Mesendoderm (in vitro differentiated cells): ENCODE measurements around the gene ZIC5.

ENCODE experiments used
- DNase-seq: peaks from one replicate; pipeline ENCODE4 v3.0.0; 2013
- H2AK5ac ChIP-seq: 2 replicates; pipeline ENCODE4 v1.6.1; 2013; ENCODE audit warnings: low read length, inconsistent platforms
- H2BK120ac ChIP-seq: 2 replicates; pipeline ENCODE4 v1.6.1; 2013; ENCODE audit warnings: low read depth, mild to moderate bottlenecking, low read length, moderate library complexity, mixed read lengths
- H2BK15ac ChIP-seq: replicated peaks from 2 replicates; pipeline ENCODE4 v1.6.1; 2013; ENCODE audit warnings: low read depth, mild to moderate bottlenecking, moderate library complexity
- H2BK5ac ChIP-seq: 2 replicates; pipeline ENCODE4 v1.6.1; 2013; ENCODE audit warnings: low read length, inconsistent platforms
- H3K18ac ChIP-seq: 2 replicates; pipeline ENCODE4 v1.6.1; 2013; ENCODE audit warnings: mild to moderate bottlenecking, low read length, mixed read lengths
- H3K23ac ChIP-seq: one replicate; pipeline ENCODE4 v1.6.1; 2013; ENCODE audit warnings: low read length
- H3K27ac ChIP-seq: 2 replicates; pipeline ENCODE4 v1.5.1; 2013; ENCODE audit warnings: low read depth, mild to moderate bottlenecking, inconsistent platforms, low read length, moderate library complexity
- H3K27me3 ChIP-seq: 2 replicates; pipeline ENCODE4 v1.6.1; 2013; ENCODE audit warnings: low read length, control low read depth, mild to moderate bottlenecking, inconsistent platforms; ENCODE audit not compliant: insufficient read depth, poor library complexity
- H3K36me3 ChIP-seq: 2 replicates; pipeline ENCODE4 v1.6.1; 2013; ENCODE audit warnings: low read length, inconsistent platforms; ENCODE audit not compliant: control insufficient read depth, insufficient read depth
- H3K4ac ChIP-seq: one replicate; pipeline ENCODE4 v1.6.1; 2013; ENCODE audit warnings: low read depth, mild to moderate bottlenecking, low read length, moderate library complexity
- H3K4me1 ChIP-seq: 2 replicates; pipeline ENCODE4 v1.6.1; 2013; ENCODE audit warnings: low read depth, low read length, inconsistent platforms; ENCODE audit not compliant: control insufficient read depth
- H3K4me2 ChIP-seq: 2 replicates; pipeline ENCODE4 v1.6.1; 2013; ENCODE audit warnings: low read length
- H3K4me3 ChIP-seq: 2 replicates; pipeline ENCODE4 v1.5.1; 2013; ENCODE audit warnings: mild to moderate bottlenecking, low read length
- H3K56ac ChIP-seq: one replicate; pipeline ENCODE4 v1.6.1; 2013; ENCODE audit warnings: low read length
- H3K79me1 ChIP-seq: 2 replicates; pipeline ENCODE4 v1.6.1; 2013; ENCODE audit warnings: low read length, inconsistent platforms
- H3K79me2 ChIP-seq: 2 replicates; pipeline ENCODE4 v1.6.1; 2013; ENCODE audit warnings: mild to moderate bottlenecking, low read length; ENCODE audit not compliant: control insufficient read depth, insufficient read depth
- H3K9ac ChIP-seq: 2 replicates; pipeline ENCODE4 v1.6.1; 2013; ENCODE audit warnings: low read length, inconsistent platforms
- H4K5ac ChIP-seq: one replicate; pipeline ENCODE4 v1.6.1; 2013; ENCODE audit warnings: low read length
- H4K8ac ChIP-seq: one replicate; pipeline ENCODE4 v1.6.1; 2013; ENCODE audit warnings: low read depth, mild to moderate bottlenecking, control low read depth, low read length, moderate library complexity
- WGBS: extraction: QIAGEN DNeasy Blood & Tissue Kit; methylation state at CpG from one replicate; pipeline ENCODE4 v1.1.7; 2013; ENCODE audit warnings: low lambda C conversion rate, missing lambda C conversion rate; ENCODE audit not compliant: insufficient coverage; ENCODE audit errors: extremely low coverage; 5-methylcytosine and 5-hydroxymethylcytosine counted together

The ZIC5 gene

DNA sequence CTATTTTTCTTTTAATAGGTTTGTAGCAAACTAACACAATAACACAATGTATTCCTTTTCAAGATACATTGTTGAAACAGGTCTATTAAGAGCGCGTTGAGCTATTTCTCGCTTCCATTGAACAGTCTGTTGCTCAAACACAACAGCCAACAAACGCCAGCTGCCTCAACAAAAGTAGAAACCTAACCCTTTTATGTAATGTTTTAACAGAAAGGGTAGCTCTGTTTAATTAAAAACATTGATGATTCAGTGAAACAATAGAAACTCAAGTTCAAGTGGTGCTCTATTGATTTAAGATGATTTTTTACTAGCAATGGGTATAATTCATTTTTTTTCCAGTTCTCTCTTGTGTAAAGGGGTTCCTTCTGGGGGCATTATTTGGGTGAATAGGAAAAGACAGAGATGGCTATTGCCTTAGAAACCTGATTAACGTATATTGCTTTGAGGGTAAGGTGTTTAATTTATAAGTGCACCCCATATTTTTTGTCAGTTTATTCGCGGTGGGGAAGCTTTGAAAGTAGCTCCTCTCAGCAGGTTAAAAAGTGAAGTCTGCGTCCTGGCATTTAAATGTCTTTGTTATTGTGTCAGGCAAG lies 24.9 kb upstream of the ZIC5 start:
- Histone ChIP-seq H3K18ac (peak overlapping the region; percentile 86), H2BK5ac (no peak overlapping the region), H3K4me3 (no peak overlapping the region), H3K56ac (peak overlapping the region; percentile 57), H2BK15ac (no peak overlapping the region), H3K23ac (no peak overlapping the region), H3K79me1 (no peaks in the 10 kb centered on the region), H3K4ac (peak overlapping the region; percentile 26), H3K36me3 (no peaks in the 10 kb centered on the region), H3K4me2 (peak overlapping the region; percentile 49), H2BK120ac (no peak overlapping the region), H3K27me3 (no peaks in the 10 kb centered on the region), H3K27ac (no peak overlapping the region), H4K5ac (no peak overlapping the region), H3K9ac (peak overlapping the region; percentile 65), H4K8ac (no peak overlapping the region), H3K4me1 (peaks cover 7% of the 10 kb centered on the region), H2AK5ac (no peak overlapping the region), H3K79me2 (no peaks in the 10 kb centered on the region)
- no CpG with 5 or more reads among the region's 8 CpGs for WGBS
- no peak for DNase-seq

DNA sequence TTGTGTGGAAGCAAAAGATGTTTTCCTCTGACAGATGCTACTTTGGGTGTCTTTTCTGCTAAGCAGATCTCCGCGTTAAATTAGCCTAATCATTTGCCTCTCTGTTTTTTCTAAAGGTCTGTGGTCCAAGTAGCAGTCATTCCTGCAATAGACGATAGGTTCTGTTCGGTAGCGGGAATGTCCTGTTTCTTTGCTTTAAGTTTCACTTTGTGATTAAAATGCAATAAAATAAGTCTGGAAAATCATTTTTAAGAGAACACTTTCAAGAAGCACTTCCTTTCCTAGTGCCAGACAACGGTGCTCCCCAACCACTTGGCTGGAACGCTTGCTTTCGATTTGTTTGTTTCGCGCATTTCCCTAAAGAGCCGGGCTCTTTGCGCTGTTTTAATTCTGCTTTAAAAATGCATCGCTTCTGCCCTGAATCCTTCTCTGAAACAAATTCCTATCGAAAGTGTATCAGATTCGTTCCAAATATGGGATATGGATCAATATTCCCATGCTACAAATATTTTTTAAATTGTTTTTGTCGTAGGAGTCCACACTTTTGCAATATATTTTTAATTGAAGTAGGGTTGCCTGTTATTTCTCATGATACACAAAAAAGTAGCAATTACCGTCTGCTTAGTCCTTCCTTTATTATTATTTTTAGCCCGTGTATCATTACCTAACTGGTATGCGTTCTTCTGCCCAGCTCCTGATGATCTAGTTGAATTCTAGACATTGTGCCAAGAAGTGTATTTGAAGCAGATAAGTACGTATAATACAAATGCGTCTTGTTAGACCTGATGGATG lies 24.2 kb upstream of the ZIC5 start:
- H3K79me2 ChIP-seq = no peaks in the 10 kb centered on the region
- H2BK120ac ChIP-seq = no peak overlapping the region
- H3K4me1 ChIP-seq = peaks cover 9% of the 10 kb centered on the region
- H3K23ac ChIP-seq = no peak overlapping the region
- H4K5ac ChIP-seq = no peak overlapping the region
- H2BK15ac ChIP-seq = no peak overlapping the region
- no peak overlapping the region for H2AK5ac ChIP-seq
- H3K56ac ChIP-seq = peak overlapping the region; percentile 57
- H3K36me3 ChIP-seq = no peaks in the 10 kb centered on the region
- no peak overlapping the region for H3K4me3 ChIP-seq
- H3K9ac ChIP-seq = peak overlapping the region; percentile 35
- no peak overlapping the region for H4K8ac ChIP-seq
- peak; percentile 69 for DNase-seq
- no peaks in the 10 kb centered on the region for H3K27me3 ChIP-seq
- no peaks in the 10 kb centered on the region for H3K79me1 ChIP-seq
- H2BK5ac ChIP-seq = no peak overlapping the region
- H3K18ac ChIP-seq = no peak overlapping the region
- no peak overlapping the region for H3K4ac ChIP-seq
- no peak overlapping the region for H3K27ac ChIP-seq
- no CpG with 5 or more reads among the region's 21 CpGs for WGBS
- peak overlapping the region; percentile 60 for H3K4me2 ChIP-seq

DNA sequence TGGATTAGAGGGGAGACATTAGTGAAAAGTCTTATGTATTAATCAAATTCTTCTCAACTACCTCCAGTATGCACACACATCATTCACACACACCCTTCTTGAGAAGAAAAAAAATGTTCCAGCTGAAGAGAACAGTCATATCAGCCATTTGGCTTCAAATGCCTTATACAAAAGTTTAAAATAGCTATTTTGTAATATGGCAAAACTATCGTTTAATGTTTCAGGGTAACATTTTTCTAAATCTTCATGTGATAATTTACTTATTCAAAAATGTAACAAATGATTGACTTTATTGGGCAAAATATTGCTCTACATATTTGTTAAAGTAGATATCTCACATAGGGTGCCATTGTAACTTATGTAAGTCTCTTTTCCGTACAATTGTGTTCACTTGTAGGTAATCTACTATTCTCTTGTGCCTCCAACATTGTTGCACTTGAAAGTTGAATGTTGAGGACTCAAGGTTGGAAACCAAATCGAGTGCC lies 23.6 kb upstream of the ZIC5 start:
- H3K23ac ChIP-seq = no peak overlapping the region
- no peak overlapping the region for H4K8ac ChIP-seq
- no peaks in the 10 kb centered on the region for H3K79me1 ChIP-seq
- no peak overlapping the region for H2BK5ac ChIP-seq
- H3K36me3 ChIP-seq = no peaks in the 10 kb centered on the region
- H2BK120ac ChIP-seq = no peak overlapping the region
- H3K9ac ChIP-seq = peak overlapping the region; percentile 35
- no peak overlapping the region for H2AK5ac ChIP-seq
- no peak overlapping the region for H3K4me3 ChIP-seq
- H2BK15ac ChIP-seq = no peak overlapping the region
- no peak overlapping the region for H3K4ac ChIP-seq
- H3K18ac ChIP-seq = no peak overlapping the region
- H3K27ac ChIP-seq = no peak overlapping the region
- peak overlapping the region; percentile 56 for H3K56ac ChIP-seq
- no CpG with 5 or more reads among the region's 3 CpGs for WGBS
- no peak overlapping the region for H4K5ac ChIP-seq
- H3K4me1 ChIP-seq = peaks cover 13% of the 10 kb centered on the region
- no peak for DNase-seq
- peak overlapping the region; percentile 60 for H3K4me2 ChIP-seq
- H3K27me3 ChIP-seq = no peaks in the 10 kb centered on the region
- no peaks in the 10 kb centered on the region for H3K79me2 ChIP-seq

DNA sequence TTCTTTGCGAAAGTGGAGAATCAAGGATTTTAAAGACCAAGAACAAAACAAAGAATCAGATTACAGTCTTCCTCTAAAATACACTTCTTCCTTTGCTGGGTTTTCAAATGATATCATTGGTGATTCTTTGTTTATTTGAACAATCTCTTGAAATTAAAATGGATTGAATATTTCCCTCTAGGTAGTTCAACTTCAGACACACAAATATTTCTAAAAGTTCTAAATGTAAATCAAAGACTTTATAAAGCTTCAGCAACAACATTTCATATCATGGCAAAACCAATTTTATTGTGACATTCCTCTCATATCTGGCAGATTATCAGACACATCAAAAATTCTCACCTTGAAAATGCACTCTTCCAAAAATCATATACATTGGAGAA lies 23.1 kb upstream of the ZIC5 start:
- H3K36me3 ChIP-seq = no peaks in the 10 kb centered on the region
- H3K56ac ChIP-seq = no peak overlapping the region
- H2AK5ac ChIP-seq = no peak overlapping the region
- H3K4ac ChIP-seq = no peak overlapping the region
- no peak overlapping the region for H2BK120ac ChIP-seq
- H3K79me1 ChIP-seq = no peaks in the 10 kb centered on the region
- H3K4me1 ChIP-seq = peaks cover 16% of the 10 kb centered on the region
- H3K23ac ChIP-seq = no peak overlapping the region
- H4K8ac ChIP-seq = no peak overlapping the region
- H3K27me3 ChIP-seq = no peaks in the 10 kb centered on the region
- no peak overlapping the region for H3K18ac ChIP-seq
- H3K27ac ChIP-seq = no peak overlapping the region
- H3K79me2 ChIP-seq = no peaks in the 10 kb centered on the region
- H3K4me3 ChIP-seq = no peak overlapping the region
- WGBS = no CpG with 5 or more reads among the region's 1 CpG
- no peak overlapping the region for H3K4me2 ChIP-seq
- no peak overlapping the region for H4K5ac ChIP-seq
- H2BK5ac ChIP-seq = no peak overlapping the region
- DNase-seq = no peak
- no peak overlapping the region for H3K9ac ChIP-seq
- H2BK15ac ChIP-seq = no peak overlapping the region

- Histone ChIP-seq H3K4me2 (peak overlapping the region; percentile 4), H2AK5ac (no peak overlapping the region), H3K79me1 (no peaks in the 10 kb centered on the region), H2BK15ac (no peak overlapping the region), H2BK5ac (no peak overlapping the region), H3K18ac (peak overlapping the region; percentile 80), H3K9ac (no peak overlapping the region), H3K27me3 (no peaks in the 10 kb centered on the region), H3K36me3 (no peaks in the 10 kb centered on the region), H4K8ac (no peak overlapping the region), H3K4me1 (peaks cover 16% of the 10 kb centered on the region), H3K4me3 (no peak overlapping the region), H3K79me2 (no peaks in the 10 kb centered on the region), H4K5ac (no peak overlapping the region), H3K56ac (peak overlapping the region; percentile 54), H3K23ac (no peak overlapping the region), H3K27ac (no peak overlapping the region), H2BK120ac (peak overlapping the region; percentile 8), H3K4ac (no peak overlapping the region)
- DNase-seq = no peak
- WGBS = no CpG with 5 or more reads among the region's 9 CpGs
Measured at GRCh38 chr13:99993660-99994637, 22.4 kb upstream of the ZIC5 start.
